Keratinocyte (primary cell): ENCODE measurements around the gene MTMR2.

Experiments used
- CTCF ChIP-seq, 3 experiments: IDR thresholded peaks in 1 of 3; conservative IDR thresholded peaks in 1 of 3; optimal IDR thresholded peaks in 1 of 3; 2 replicates in 2 of 3; 3 replicates in 1 of 3; pipeline versions ENCODE3 to v1.5.1; 2011; ENCODE audit warnings: low read length in 3 of 3, mild to moderate bottlenecking in 3 of 3, moderate library complexity in 2 of 3, control low read depth in 1 of 3, inconsistent platforms in 1 of 3; ENCODE audit not compliant: insufficient read depth in 2 of 3; ENCODE audit errors: extremely low read depth in 1 of 3
- EZH2 ChIP-seq: IDR thresholded peaks from one replicate; pipeline ENCODE4 v1.6.1; 2012; ENCODE audit warnings: inconsistent platforms, mild to moderate bottlenecking, low read length, moderate library complexity

GRCh38 chr11:95790123-95790932 lies 133.6 kb downstream of the MTMR2 start, which contains the start of gene CEP57:
- TF ChIP-seq EZH2 (no peak), CTCF (optimal IDR thresholded peaks at IDR 0.05 in 1 of 3, IDR thresholded peaks at IDR 0.05 in 1 of 3, conservative IDR thresholded peaks at IDR 0.05 in 1 of 3; ENCODE audit: extremely low read depth in 1 of 3, insufficient read depth in 2 of 3, low read length in 3 of 3) (no peak)
